HepG2 (cell line): ENCODE data around the gene ABI3. TPM values are rescaled to one million over a fixed set of nuclear protein-coding genes. Genes with fewer than 3 reads are reported as not detected.

Source experiments
- AFF4 ChIP-seq: sonication (generic); formaldehyde crosslinking; IDR thresholded peaks from 2 replicates; pipeline ENCODE4 v1.4.0; 2020; ENCODE audit warnings: missing genetic modification reagents
- DRAP1 ChIP-seq: IDR thresholded peaks from 2 replicates; pipeline ENCODE4 v1.6.1; 2016; ENCODE audit warnings: missing genetic modification reagents, missing compliant biosample characterization
- ELF1 ChIP-seq: sonication (generic); formaldehyde crosslinking; IDR thresholded peaks from 2 replicates; pipeline ENCODE4 v1.4.0; 2020; ENCODE audit warnings: missing genetic modification reagents
- GPBP1L1 ChIP-seq: sonication (generic); formaldehyde crosslinking; IDR thresholded peaks from 2 replicates; pipeline ENCODE4 v1.5.0; 2020; ENCODE audit warnings: mild to moderate bottlenecking, missing genetic modification reagents
- KDM2A ChIP-seq: sonication (generic); formaldehyde crosslinking; IDR thresholded peaks from 2 replicates; pipeline ENCODE4 v1.4.0; 2020; ENCODE audit warnings: low read depth, missing genetic modification reagents, borderline replicate concordance
- KLF6 ChIP-seq: IDR thresholded peaks from 2 replicates; pipeline ENCODE4 v1.8.0; 2016; ENCODE audit warnings: missing biosample characterization, missing genetic modification reagents
- PAF1 ChIP-seq: IDR thresholded peaks from 2 replicates; pipeline ENCODE4 v1.6.1; 2016; ENCODE audit warnings: missing genetic modification reagents, missing compliant biosample characterization
- PBX3 ChIP-seq: sonication (generic); formaldehyde crosslinking; IDR thresholded peaks from 2 replicates; pipeline ENCODE4 v1.8.1; 2023; ENCODE audit warnings: missing genetic modification reagents, inconsistent platforms, borderline replicate concordance
- RCOR2 ChIP-seq: IDR thresholded peaks from 2 replicates; pipeline ENCODE4 v1.6.1; 2016; ENCODE audit warnings: missing biosample characterization, missing genetic modification reagents
- RXRB ChIP-seq: IDR thresholded peaks from 2 replicates; pipeline ENCODE4 v1.6.1; 2016; ENCODE audit warnings: borderline replicate concordance, missing genetic modification reagents, missing compliant biosample characterization
- TBX3 ChIP-seq: fragments of 450-650 bp; IDR thresholded peaks from 2 replicates; pipeline ENCODE4 v1.6.1; 2017; ENCODE audit warnings: antibody characterized with exemption, mild to moderate bottlenecking, inconsistent platforms, borderline replicate concordance
- TCF7L2 ChIP-seq: IDR thresholded peaks from 2 replicates; pipeline ENCODE4 v1.6.1; 2011; ENCODE audit warnings: mild to moderate bottlenecking, low read depth, low read length, moderate library complexity
- UBTF ChIP-seq: sonication (generic); formaldehyde crosslinking; IDR thresholded peaks from 2 replicates; pipeline ENCODE4 v1.4.0; 2020; ENCODE audit warnings: mild to moderate bottlenecking, missing genetic modification reagents
- ZNF350 ChIP-seq: sonication (generic); formaldehyde crosslinking; IDR thresholded peaks from 2 replicates; pipeline ENCODE4 v1.4.0; 2020; ENCODE audit warnings: mild to moderate bottlenecking, low read depth, missing genetic modification reagents, borderline replicate concordance
- polyA plus RNA-seq, 8 experiments: library from polyadenylated mRNA; depleted of rRNA in 3 of 8; stranded (reverse) in 7 of 8; unstranded in 1 of 8; fragments of >200 nt; fragmentation: Illumina TruSeq in 4 of 8; extraction: Trizol in 4 of 8; gene quantifications; 2 replicates each; pipeline versions ENCODE4 v1.2.1 to v1.2.3, GENCODE V29; 2011 to 2016; ENCODE audit warnings: low read depth in 4 of 8, missing spikeins in 1 of 8, mixed read lengths in 1 of 8; ENCODE audit not compliant: insufficient read depth in 1 of 8
- total RNA-seq, 5 experiments: library from RNA; depleted of rRNA; stranded (reverse); fragments of >200 nt; fragmentation: Illumina TruSeq; extraction: Trizol; gene quantifications; 2 replicates each; pipeline ENCODE4 v1.2.3, GENCODE V29; 2016; ENCODE audit warnings: low read depth in 1 of 5
- TF ChIP-seq, protein P1 (sequence below): sonication (generic); formaldehyde crosslinking; IDR thresholded peaks from 2 replicates; pipeline ENCODE4 v1.4.0; 2020; ENCODE audit warnings: mild to moderate bottlenecking, missing genetic modification reagents

The ABI3 gene
- total and polyA plus RNA-seq, 2 of the 13 experiments (the other 11 are each of a cell fraction or from before 2014, with no cell fraction given) = not detected

DNA sequence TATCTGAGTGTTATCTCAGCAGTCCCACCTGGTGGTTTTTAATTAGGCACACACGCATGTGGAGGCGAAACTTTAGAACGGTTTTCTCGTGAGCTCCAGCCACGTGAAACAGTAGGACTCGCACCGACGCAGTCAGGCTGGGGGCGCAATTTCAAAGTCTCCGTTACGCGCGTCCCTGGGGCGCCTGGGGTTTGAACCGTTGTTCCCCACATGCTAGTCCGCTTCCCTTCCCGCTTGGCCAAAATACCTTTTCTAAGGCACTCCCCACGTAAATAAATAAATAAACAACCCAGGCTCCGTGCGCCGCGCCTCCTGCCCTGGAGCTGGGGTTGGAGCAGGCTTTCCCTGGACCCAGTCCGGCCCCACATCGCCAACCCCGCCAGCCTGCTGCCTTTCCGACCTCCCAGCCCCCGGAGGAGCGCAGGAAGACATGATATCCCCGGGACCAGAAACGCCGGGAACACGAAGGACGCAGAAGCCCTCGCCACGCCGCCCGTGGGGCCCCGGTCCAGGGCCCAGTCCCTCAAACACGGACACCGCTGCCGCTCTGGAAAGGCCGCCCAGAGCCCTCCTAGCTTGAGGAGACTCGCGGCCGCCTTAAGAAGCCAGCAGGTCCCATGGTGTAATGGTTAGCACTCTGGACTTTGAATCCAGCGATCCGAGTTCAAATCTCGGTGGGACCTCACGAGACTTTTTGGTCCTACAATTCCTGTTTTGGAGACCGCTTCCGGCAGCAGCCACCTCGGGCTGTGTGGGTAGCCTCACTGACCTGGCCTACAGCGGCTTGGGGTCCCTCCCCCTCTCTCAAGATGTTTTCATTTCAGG lies 18.4 kb upstream of the ABI3 start (continued):
- TF ChIP-seq AFF4 (no peak; the same call in 1 of the 2 replicates), ZNF350 (CRISPR knock-in tag) (peak; percentile 94), PBX3 (peak; percentile 39; the same call in 1 of the 2 replicates), ELF1 (CRISPR knock-in tag) (peak; percentile 72), PAF1 (CRISPR knock-in tag) (no peak), RCOR2 (CRISPR knock-in tag) (no peak), TCF7L2 (no peak), UBTF (CRISPR knock-in tag) (peak; percentile 86), KDM2A (CRISPR knock-in tag) (peak; percentile 97), KLF6 (CRISPR knock-in tag) (peak; percentile 85), DRAP1 (CRISPR knock-in tag) (peak; percentile 49), RXRB (CRISPR knock-in tag) (peak; percentile 35; the same call in 1 of the 2 replicates), TBX3 (0 out of 2 replicates have a peak, but pooled peaks have one; percentile 39), GPBP1L1 (CRISPR knock-in tag) (no peak)
- TF ChIP-seq, protein P1, sequence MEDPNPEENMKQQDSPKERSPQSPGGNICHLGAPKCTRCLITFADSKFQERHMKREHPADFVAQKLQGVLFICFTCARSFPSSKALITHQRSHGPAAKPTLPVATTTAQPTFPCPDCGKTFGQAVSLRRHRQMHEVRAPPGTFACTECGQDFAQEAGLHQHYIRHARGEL = no peak
